ENCODE results near the gene CFAP299.

The CFAP299 gene

GRCh38 chr4:80322716-80323115, 12.8 kb upstream of the CFAP299 start:
- Histone ChIP-seq H3K79me1 (ENCODE audit: low read depth, low read length) (no peaks in the 10 kb centered on the region), H3K4me1 (ENCODE audit: control insufficient read depth in 2 of 2, insufficient read depth in 1 of 2, low read depth in 1 of 2, low read length in 2 of 2) (no peaks in the 10 kb centered on the region), H3K27me3 (ENCODE audit: control insufficient read depth in 3 of 3, insufficient read depth in 3 of 3, low read depth in 1 of 3, low read length in 3 of 3) (no peaks in the 10 kb centered on the region), H2AK5ac (ENCODE audit: low read depth, low read length) (no peak overlapping the region), H3K4me3 (ENCODE audit: low read length in 2 of 2) (no peak overlapping the region), H4K91ac (ENCODE audit: low read depth, low read length, poor library complexity) (no peak overlapping the region), H3K9ac (ENCODE audit: low read depth, low read length, poor library complexity) (no peak overlapping the region), H3K4me2 (ENCODE audit: insufficient read depth, low read length, poor library complexity, severe bottlenecking) (no peak overlapping the region), H4K8ac (ENCODE audit: low read depth, low read length) (no peak overlapping the region), H3K18ac (ENCODE audit: low read length) (no peak overlapping the region), H2BK5ac (ENCODE audit: low read length) (no peak overlapping the region), H3K23ac (ENCODE audit: low read depth, low read length, poor library complexity) (no peak overlapping the region), H2AFZ (ENCODE audit: low read length) (no peak overlapping the region), H3K14ac (ENCODE audit: low read length) (no peak overlapping the region), H3K4ac (ENCODE audit: low read length) (no peak overlapping the region), H3K27ac (replicated peaks; ENCODE audit: low read length) (no peak overlapping the region), H3K36me3 (replicated peaks in 1 of 2; ENCODE audit: control insufficient read depth in 2 of 2, insufficient read depth in 2 of 2, low read length in 2 of 2) (no peaks in the 10 kb centered on the region), H2BK12ac (ENCODE audit: low read length) (no peak overlapping the region), H3K9me3 (replicated peaks in 1 of 2; ENCODE audit: control insufficient read depth in 2 of 2, insufficient read depth in 1 of 2, low read depth in 1 of 2, low read length in 2 of 2) (no peaks in the 10 kb centered on the region), H2BK15ac (ENCODE audit: low read length) (no peak overlapping the region), H2BK120ac (ENCODE audit: low read depth, low read length) (no peak overlapping the region)
- no peak for DNase-seq (ENCODE audit: low spot score)

- Histone ChIP-seq H4K8ac (ENCODE audit: low read depth, low read length) (no peak overlapping the region), H2BK120ac (ENCODE audit: low read depth, low read length) (no peak overlapping the region), H2AK5ac (ENCODE audit: low read depth, low read length) (no peak overlapping the region), H3K4me2 (ENCODE audit: insufficient read depth, low read length, poor library complexity, severe bottlenecking) (no peak overlapping the region), H3K4me1 (ENCODE audit: control insufficient read depth in 2 of 2, insufficient read depth in 1 of 2, low read depth in 1 of 2, low read length in 2 of 2) (no peaks in the 10 kb centered on the region), H3K27ac (replicated peaks; ENCODE audit: low read length) (no peak overlapping the region), H2AFZ (ENCODE audit: low read length) (no peak overlapping the region), H3K9me3 (replicated peaks in 1 of 2; ENCODE audit: control insufficient read depth in 2 of 2, insufficient read depth in 1 of 2, low read depth in 1 of 2, low read length in 2 of 2) (no peaks in the 10 kb centered on the region), H3K23ac (ENCODE audit: low read depth, low read length, poor library complexity) (no peak overlapping the region), H2BK5ac (ENCODE audit: low read length) (no peak overlapping the region), H3K4me3 (ENCODE audit: low read length in 2 of 2) (no peak overlapping the region), H3K36me3 (replicated peaks in 1 of 2; ENCODE audit: control insufficient read depth in 2 of 2, insufficient read depth in 2 of 2, low read length in 2 of 2) (no peaks in the 10 kb centered on the region), H3K9ac (ENCODE audit: low read depth, low read length, poor library complexity) (no peak overlapping the region), H2BK15ac (ENCODE audit: low read length) (no peak overlapping the region), H4K91ac (ENCODE audit: low read depth, low read length, poor library complexity) (no peak overlapping the region), H3K27me3 (ENCODE audit: control insufficient read depth in 3 of 3, insufficient read depth in 3 of 3, low read depth in 1 of 3, low read length in 3 of 3) (no peaks in the 10 kb centered on the region), H3K79me1 (ENCODE audit: low read depth, low read length) (no peaks in the 10 kb centered on the region), H2BK12ac (ENCODE audit: low read length) (no peak overlapping the region), H3K18ac (ENCODE audit: low read length) (no peak overlapping the region), H3K4ac (ENCODE audit: low read length) (no peak overlapping the region), H3K14ac (ENCODE audit: low read length) (no peak overlapping the region)
- no peak for DNase-seq (ENCODE audit: low spot score)
- no CpG with 5 or more reads among the region's 6 CpGs for WGBS, 2 donors (ENCODE audit: extremely low coverage in 2 of 2, insufficient read length in 2 of 2, insufficient replicate concordance in 1 of 2)
Measured at GRCh38 chr4:80324171-80324570, 11.4 kb upstream of the CFAP299 start.

- WGBS, 2 donors (ENCODE audit: extremely low coverage in 2 of 2, insufficient read length in 2 of 2, insufficient replicate concordance in 1 of 2): no CpG with 5 or more reads among the region's 2 CpGs
- no peak overlapping the region for H2BK15ac ChIP-seq (ENCODE audit: low read length)
- H3K27me3 ChIP-seq (ENCODE audit: control insufficient read depth in 3 of 3, insufficient read depth in 3 of 3, low read depth in 1 of 3, low read length in 3 of 3): peaks cover 0 to 9% (median 8%) of the 10 kb centered on the region in 3 experiments
Measured at GRCh38 chr4:80331693-80332092, 3.8 kb upstream of the CFAP299 start.

GRCh38 chr4:80333121-80333520, 2.4 kb upstream of the CFAP299 start:
- H3K4me2 ChIP-seq (ENCODE audit: insufficient read depth, low read length, poor library complexity, severe bottlenecking): no peak overlapping the region
- H4K8ac ChIP-seq (ENCODE audit: low read depth, low read length): no peak overlapping the region
- H3K4ac ChIP-seq (ENCODE audit: low read length): no peak overlapping the region
- H3K4me1 ChIP-seq (ENCODE audit: control insufficient read depth in 2 of 2, insufficient read depth in 1 of 2, low read depth in 1 of 2, low read length in 2 of 2): no peaks in the 10 kb centered on the region
- no peak overlapping the region for H2BK12ac ChIP-seq (ENCODE audit: low read length)
- no peak overlapping the region for H3K4me3 ChIP-seq (ENCODE audit: low read length in 2 of 2)
- H3K9me3 ChIP-seq (replicated peaks in 1 of 2; ENCODE audit: control insufficient read depth in 2 of 2, insufficient read depth in 1 of 2, low read depth in 1 of 2, low read length in 2 of 2): no peaks in the 10 kb centered on the region
- no peak overlapping the region for H2BK5ac ChIP-seq (ENCODE audit: low read length)
- no peak overlapping the region for H3K27ac ChIP-seq (replicated peaks; ENCODE audit: low read length)
- no peak overlapping the region for H4K91ac ChIP-seq (ENCODE audit: low read depth, low read length, poor library complexity)
- H3K23ac ChIP-seq (ENCODE audit: low read depth, low read length, poor library complexity): no peak overlapping the region
- peaks cover 0 to 10% (median 9%) of the 10 kb centered on the region in 3 experiments for H3K27me3 ChIP-seq (ENCODE audit: control insufficient read depth in 3 of 3, insufficient read depth in 3 of 3, low read depth in 1 of 3, low read length in 3 of 3)
- H3K14ac ChIP-seq (ENCODE audit: low read length): no peak overlapping the region
- no peak overlapping the region for H2BK15ac ChIP-seq (ENCODE audit: low read length)
- DNase-seq (ENCODE audit: low spot score): no peak
- H2AK5ac ChIP-seq (ENCODE audit: low read depth, low read length): no peak overlapping the region
- WGBS, 2 donors (ENCODE audit: extremely low coverage in 2 of 2, insufficient read length in 2 of 2, insufficient replicate concordance in 1 of 2): no CpG with 5 or more reads among the region's 4 CpGs
- no peak overlapping the region for H3K9ac ChIP-seq (ENCODE audit: low read depth, low read length, poor library complexity)
- H3K18ac ChIP-seq (ENCODE audit: low read length): no peak overlapping the region
- no peaks in the 10 kb centered on the region for H3K79me1 ChIP-seq (ENCODE audit: low read depth, low read length)
- H3K36me3 ChIP-seq (replicated peaks in 1 of 2; ENCODE audit: control insufficient read depth in 2 of 2, insufficient read depth in 2 of 2, low read length in 2 of 2): no peaks in the 10 kb centered on the region
- H2BK120ac ChIP-seq (ENCODE audit: low read depth, low read length): no peak overlapping the region
- no peak overlapping the region for H2AFZ ChIP-seq (ENCODE audit: low read length)

More at GRCh38 chr4:80331693-80332092, 3.8 kb upstream of the CFAP299 start:
- Histone ChIP-seq H3K36me3 (replicated peaks in 1 of 2; ENCODE audit: control insufficient read depth in 2 of 2, insufficient read depth in 2 of 2, low read length in 2 of 2) (no peaks in the 10 kb centered on the region), H3K4ac (ENCODE audit: low read length) (no peak overlapping the region), H2AK5ac (ENCODE audit: low read depth, low read length) (no peak overlapping the region), H4K8ac (ENCODE audit: low read depth, low read length) (no peak overlapping the region), H3K23ac (ENCODE audit: low read depth, low read length, poor library complexity) (no peak overlapping the region), H4K91ac (ENCODE audit: low read depth, low read length, poor library complexity) (no peak overlapping the region), H3K18ac (ENCODE audit: low read length) (no peak overlapping the region), H3K4me3 (ENCODE audit: low read length in 2 of 2) (no peak overlapping the region), H3K79me1 (ENCODE audit: low read depth, low read length) (no peaks in the 10 kb centered on the region), H3K9me3 (replicated peaks in 1 of 2; ENCODE audit: control insufficient read depth in 2 of 2, insufficient read depth in 1 of 2, low read depth in 1 of 2, low read length in 2 of 2) (no peaks in the 10 kb centered on the region), H3K4me2 (ENCODE audit: insufficient read depth, low read length, poor library complexity, severe bottlenecking) (no peak overlapping the region), H2BK12ac (ENCODE audit: low read length) (no peak overlapping the region), H2AFZ (ENCODE audit: low read length) (no peak overlapping the region), H2BK5ac (ENCODE audit: low read length) (no peak overlapping the region), H3K14ac (ENCODE audit: low read length) (no peak overlapping the region), H3K9ac (ENCODE audit: low read depth, low read length, poor library complexity) (no peak overlapping the region), H3K27ac (replicated peaks; ENCODE audit: low read length) (no peak overlapping the region), H3K4me1 (ENCODE audit: control insufficient read depth in 2 of 2, insufficient read depth in 1 of 2, low read depth in 1 of 2, low read length in 2 of 2) (no peaks in the 10 kb centered on the region), H2BK120ac (ENCODE audit: low read depth, low read length) (no peak overlapping the region)
- DNase-seq (ENCODE audit: low spot score): no peak

Data from neuronal stem cell (in vitro differentiated cells).